ENCODE measurements around the gene MYL3.

MYL3 gene

GRCh38 chr3:46907960-46908293 is 44.7 kb upstream of the MYL3 start:
- H3K4me3 ChIP-seq (ENCODE audit: low read length): no peak overlapping the region
- TF ChIP-seq, protein P1, sequence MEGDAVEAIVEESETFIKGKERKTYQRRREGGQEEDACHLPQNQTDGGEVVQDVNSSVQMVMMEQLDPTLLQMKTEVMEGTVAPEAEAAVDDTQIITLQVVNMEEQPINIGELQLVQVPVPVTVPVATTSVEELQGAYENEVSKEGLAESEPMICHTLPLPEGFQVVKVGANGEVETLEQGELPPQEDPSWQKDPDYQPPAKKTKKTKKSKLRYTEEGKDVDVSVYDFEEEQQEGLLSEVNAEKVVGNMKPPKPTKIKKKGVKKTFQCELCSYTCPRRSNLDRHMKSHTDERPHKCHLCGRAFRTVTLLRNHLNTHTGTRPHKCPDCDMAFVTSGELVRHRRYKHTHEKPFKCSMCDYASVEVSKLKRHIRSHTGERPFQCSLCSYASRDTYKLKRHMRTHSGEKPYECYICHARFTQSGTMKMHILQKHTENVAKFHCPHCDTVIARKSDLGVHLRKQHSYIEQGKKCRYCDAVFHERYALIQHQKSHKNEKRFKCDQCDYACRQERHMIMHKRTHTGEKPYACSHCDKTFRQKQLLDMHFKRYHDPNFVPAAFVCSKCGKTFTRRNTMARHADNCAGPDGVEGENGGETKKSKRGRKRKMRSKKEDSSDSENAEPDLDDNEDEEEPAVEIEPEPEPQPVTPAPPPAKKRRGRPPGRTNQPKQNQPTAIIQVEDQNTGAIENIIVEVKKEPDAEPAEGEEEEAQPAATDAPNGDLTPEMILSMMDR (conservative IDR thresholded peaks at IDR 0.05; ENCODE audit: low read depth, low read length): no peak
- DNase-seq (ENCODE audit: low read depth): no peak

GRCh38 chr3:46907271-46907670 is 44.0 kb upstream of the MYL3 start:
- no peak overlapping the region for H3K4me3 ChIP-seq (ENCODE audit: low read length)
- no peak for DNase-seq (ENCODE audit: low read depth)
- TF ChIP-seq, protein P1 (conservative IDR thresholded peaks at IDR 0.05; ENCODE audit: low read depth, low read length): no peak

- no peak for DNase-seq (ENCODE audit: low read depth)
- H3K4me3 ChIP-seq (ENCODE audit: low read length): no peak overlapping the region
- TF ChIP-seq, protein P1 (conservative IDR thresholded peaks at IDR 0.05; ENCODE audit: low read depth, low read length): no peak
Observed at GRCh38 chr3:46906471-46907058, 43.3 kb upstream of the MYL3 start.

DNA sequence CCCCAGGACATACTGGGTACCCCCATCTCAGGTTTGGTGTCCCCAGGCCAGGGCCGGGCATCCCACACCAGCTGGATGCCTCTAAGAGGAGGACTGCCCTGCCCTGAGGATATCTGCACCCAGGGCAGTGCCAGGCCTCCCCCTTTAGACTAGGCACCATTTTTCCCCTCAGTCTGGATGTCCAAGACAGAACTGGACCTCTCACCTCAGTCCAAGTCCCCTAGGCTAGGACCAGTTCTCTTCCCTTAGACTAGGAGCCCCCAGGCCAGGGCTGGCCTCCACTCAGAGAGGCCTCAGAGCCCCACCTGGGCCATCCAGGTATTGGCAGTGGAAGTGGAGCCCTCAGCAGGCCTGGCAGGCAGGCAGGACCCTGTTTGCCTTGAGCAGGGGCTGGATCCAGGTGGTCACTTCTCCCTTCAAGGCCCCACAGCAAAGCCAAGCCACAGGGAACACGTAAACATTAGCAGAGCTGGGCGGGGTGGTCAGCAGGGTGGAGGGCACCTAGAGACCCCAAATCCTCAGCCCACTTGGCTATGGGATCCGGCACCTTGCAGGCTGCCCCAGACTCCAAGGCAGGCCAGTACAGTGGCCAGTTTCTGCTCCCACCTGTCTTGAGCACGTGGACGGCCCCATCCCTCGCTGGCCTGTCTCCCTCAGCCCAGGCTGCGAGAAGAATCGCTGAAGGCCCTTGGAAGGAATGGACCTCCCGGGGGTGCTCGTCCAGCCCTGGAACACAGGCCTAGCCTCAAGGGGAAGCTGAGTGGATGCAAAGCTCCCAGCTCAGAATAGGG is 42.6 kb upstream of the MYL3 start:
- TF ChIP-seq, protein P1 (conservative IDR thresholded peaks at IDR 0.05; ENCODE audit: low read depth, low read length): no peak
- no peak overlapping the region for H3K4me3 ChIP-seq (ENCODE audit: low read length)
- no peak for DNase-seq (ENCODE audit: low read depth)

DNA sequence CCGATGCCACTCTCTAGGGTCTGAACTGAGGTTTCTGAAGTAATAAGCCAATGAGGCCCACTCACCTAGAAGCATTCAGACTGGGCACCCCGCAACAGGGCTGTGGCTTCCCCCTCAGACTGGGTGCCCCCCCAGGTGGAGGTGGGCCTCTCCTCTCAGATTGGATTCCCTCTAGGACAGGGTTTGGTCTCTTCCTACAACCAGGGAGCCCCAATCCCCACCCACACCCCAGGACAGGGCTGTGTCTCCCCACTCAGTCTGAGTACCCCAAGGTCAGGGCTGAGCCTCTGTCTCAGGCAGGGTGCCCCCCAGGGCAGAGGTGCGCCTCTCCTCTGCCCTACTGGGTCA is 41.9 kb upstream of the MYL3 start:
- TF ChIP-seq, protein P1 (conservative IDR thresholded peaks at IDR 0.05; ENCODE audit: low read depth, low read length): no peak
- DNase-seq (ENCODE audit: low read depth): no peak
- H3K4me3 ChIP-seq (ENCODE audit: low read length): no peak overlapping the region

DNA sequence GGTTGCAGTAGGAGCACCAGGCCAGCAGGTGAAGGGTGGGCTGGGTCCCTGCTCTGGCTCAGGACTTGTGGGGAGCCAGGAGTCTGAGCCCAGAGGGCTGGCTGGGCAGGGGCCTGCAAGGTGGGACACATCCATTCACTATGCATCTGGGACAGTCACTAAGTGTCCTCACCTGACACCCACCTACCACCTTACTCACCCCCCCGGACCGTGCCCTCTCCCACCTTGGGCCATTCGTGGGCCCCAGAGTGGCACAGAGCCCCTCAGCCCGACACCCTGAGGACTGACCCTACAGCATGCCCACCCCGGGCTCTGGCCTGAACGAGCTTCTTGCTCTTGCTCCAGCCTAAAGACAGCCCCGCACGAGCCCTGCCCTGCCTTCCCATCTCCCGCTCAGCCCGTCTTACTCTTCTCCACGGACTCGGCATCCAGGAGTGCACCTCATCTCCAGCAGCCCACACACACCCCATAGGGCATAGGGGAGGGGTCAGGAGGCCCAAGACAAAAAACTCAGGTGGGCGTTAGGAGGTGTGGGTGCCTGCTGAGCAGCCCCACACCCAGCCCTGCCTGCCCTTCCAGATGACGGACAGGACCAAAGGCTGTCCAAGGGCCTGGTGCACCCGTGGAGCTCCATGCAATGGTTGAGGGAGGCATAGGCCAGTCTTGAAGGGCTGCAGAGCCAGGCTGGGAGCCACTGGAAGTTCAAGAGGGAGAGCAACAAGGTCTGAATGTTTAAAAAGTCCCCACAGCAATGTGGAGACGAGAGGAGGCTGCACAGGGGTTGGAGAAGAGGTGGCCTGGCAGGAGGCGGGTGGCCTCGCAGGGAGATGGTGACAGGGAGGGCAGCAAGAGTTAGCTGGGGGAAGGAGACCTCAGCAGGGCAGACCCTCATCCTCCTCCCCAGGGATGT is 41.3 kb upstream of the MYL3 start:
- no peak overlapping the region for H3K4me3 ChIP-seq (ENCODE audit: low read length)
- TF ChIP-seq, protein P1 (conservative IDR thresholded peaks at IDR 0.05; ENCODE audit: low read depth, low read length): no peak
- DNase-seq (ENCODE audit: low read depth): no peak

Data from retinal pigment epithelial cell (primary cell).